Measurements from ENCODE around the gene MADD.

GRCh38 chr11:47249378-47249715 lies 20.6 kb upstream of the MADD start:
- TF ChIP-seq POLR2A (IDR thresholded peaks at IDR 0.05) = no peak
- TF ChIP-seq, protein P1, sequence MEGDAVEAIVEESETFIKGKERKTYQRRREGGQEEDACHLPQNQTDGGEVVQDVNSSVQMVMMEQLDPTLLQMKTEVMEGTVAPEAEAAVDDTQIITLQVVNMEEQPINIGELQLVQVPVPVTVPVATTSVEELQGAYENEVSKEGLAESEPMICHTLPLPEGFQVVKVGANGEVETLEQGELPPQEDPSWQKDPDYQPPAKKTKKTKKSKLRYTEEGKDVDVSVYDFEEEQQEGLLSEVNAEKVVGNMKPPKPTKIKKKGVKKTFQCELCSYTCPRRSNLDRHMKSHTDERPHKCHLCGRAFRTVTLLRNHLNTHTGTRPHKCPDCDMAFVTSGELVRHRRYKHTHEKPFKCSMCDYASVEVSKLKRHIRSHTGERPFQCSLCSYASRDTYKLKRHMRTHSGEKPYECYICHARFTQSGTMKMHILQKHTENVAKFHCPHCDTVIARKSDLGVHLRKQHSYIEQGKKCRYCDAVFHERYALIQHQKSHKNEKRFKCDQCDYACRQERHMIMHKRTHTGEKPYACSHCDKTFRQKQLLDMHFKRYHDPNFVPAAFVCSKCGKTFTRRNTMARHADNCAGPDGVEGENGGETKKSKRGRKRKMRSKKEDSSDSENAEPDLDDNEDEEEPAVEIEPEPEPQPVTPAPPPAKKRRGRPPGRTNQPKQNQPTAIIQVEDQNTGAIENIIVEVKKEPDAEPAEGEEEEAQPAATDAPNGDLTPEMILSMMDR (IDR thresholded peaks at IDR 0.05) = no peak

Measured in heart left ventricle (tissue), 13 donors.